ENCODE measurements around the gene TLK1. TPM values are rescaled to one million over a fixed set of nuclear protein-coding genes. Genes with fewer than 3 reads are reported as not detected.

Gene TLK1
- total RNA-seq, 1 donor from 2014 or later = 50.2 TPM

DNA sequence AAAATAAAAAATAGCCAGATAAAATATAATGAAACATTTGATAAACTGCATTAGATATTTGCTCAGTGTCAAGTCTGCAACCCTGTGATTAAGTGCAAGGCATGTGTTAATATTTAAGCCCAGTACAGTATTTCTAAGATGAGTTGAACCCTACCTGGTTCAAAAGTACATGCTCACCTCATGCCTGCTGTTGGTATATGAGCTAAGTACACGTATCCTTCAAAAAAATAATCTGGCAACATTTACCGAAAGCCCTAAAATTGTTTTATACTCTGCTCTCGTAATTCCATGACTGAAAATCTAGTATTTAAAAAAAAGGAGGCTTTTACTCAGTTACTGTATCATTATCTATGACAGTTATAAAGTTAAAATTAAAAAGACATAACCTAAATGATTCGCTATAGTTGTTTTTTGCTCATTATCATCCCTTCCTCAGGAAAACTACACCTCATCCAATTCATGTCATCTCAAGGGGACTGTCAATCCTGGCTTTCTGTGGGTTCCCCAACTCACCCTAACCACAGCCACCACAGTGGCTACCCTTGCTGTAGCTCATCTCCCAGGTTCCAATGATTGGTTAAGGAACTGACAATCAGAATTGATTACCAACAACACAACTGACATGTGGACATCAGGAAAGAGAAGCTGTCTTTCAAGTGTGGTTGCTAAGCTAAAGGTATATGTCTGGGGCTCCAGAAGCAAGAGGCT is 10.6 kb downstream of the TLK1 start:
- H3K4me2 ChIP-seq (ENCODE audit: low read length) = no peak overlapping the region
- peaks cover 25% of the 10 kb centered on the region for H3K4me1 Mint-ChIP-seq (ENCODE audit: low read depth, unreplicated experiment)
- H3K27ac ChIP-seq (ENCODE audit: low read depth, low read length) = no peak overlapping the region
- no peaks in the 10 kb centered on the region for H3K36me3 Mint-ChIP-seq (ENCODE audit: low read depth, unreplicated experiment)
- FAIRE-seq (no peak), DNase-seq (ENCODE audit: low read depth) (no peak)
- peaks cover 98% of the 10 kb centered on the region for H3K79me2 ChIP-seq (ENCODE audit: insufficient read depth, low read length)
- H4K20me1 ChIP-seq (ENCODE audit: insufficient read depth, low read length) = peaks cover 89% of the 10 kb centered on the region
- no peaks in the 10 kb centered on the region for H3K9me3 ChIP-seq (ENCODE audit: insufficient read depth, low read depth, low read length)
- TF ChIP-seq EZH2 (IDR thresholded peaks at IDR 0.05; ENCODE audit: insufficient read depth, low read length) (no peak), CTCF (IDR thresholded peaks at IDR 0.05; ENCODE audit: insufficient read depth, low read depth, low read length) (no peak)
- H2AFZ ChIP-seq (ENCODE audit: low read depth, low read length) = no peak overlapping the region
- H3K9me3 Mint-ChIP-seq (ENCODE audit: unreplicated experiment) = no peaks in the 10 kb centered on the region
- no peak overlapping the region for H3K4me3 Mint-ChIP-seq (ENCODE audit: unreplicated experiment)
- H3K9ac ChIP-seq (ENCODE audit: low read length) = no peak overlapping the region
- H3K27ac Mint-ChIP-seq (ENCODE audit: unreplicated experiment) = no peak overlapping the region
- no peaks in the 10 kb centered on the region for H3K27me3 Mint-ChIP-seq (ENCODE audit: low read depth, unreplicated experiment)
- no peaks in the 10 kb centered on the region for H3K4me1 ChIP-seq (ENCODE audit: insufficient read depth, low read length)
- no peak overlapping the region for H3K4me3 ChIP-seq (ENCODE audit: insufficient read depth, low read depth, low read length)
- H3K36me3 ChIP-seq (ENCODE audit: insufficient read depth, low read length) = no peaks in the 10 kb centered on the region
- no peaks in the 10 kb centered on the region for H3K27me3 ChIP-seq (ENCODE audit: insufficient read depth, low read length)

DNA sequence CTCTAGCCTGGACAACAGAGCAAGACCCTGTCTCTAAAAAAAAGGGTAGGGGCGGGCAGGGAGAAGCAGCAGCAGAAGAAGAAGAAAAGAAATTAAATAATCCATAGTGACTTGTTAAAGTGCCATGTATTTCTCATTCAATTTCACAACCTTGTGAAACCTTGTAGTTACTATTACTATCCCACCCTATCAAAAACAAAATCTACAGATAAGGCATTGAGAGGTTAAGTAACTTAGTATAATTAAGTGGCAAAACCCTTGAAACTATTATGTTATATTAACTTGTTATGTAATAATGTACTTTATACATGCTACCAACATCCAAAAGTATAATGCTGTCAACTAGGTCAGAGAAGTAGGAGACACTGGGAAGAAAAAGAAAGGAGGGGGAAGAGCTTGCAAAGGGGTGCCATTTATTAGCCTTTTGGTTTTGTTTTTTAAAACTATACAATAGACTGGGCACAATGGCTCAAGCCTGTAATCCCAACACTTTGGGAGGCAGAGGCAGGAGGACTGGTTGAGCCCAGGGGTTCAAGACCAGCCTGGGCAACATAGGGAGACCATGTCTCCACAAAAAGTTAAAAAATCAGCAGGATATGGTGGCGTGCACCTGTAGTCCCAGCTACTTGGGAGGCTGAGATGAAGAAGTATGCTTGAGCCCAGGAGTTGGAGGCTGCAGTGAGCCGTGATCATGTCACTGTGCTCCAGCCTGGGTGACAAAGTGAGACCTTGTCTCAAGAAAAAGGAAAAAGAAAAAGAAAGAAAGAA is 11.3 kb downstream of the TLK1 start:
- H3K4me2 ChIP-seq (ENCODE audit: low read length) = no peak overlapping the region
- H3K27ac ChIP-seq (ENCODE audit: low read depth, low read length) = no peak overlapping the region
- H3K27me3 ChIP-seq (ENCODE audit: insufficient read depth, low read length) = no peaks in the 10 kb centered on the region
- TF ChIP-seq CTCF (IDR thresholded peaks at IDR 0.05; ENCODE audit: insufficient read depth, low read depth, low read length) = no peak
- TF ChIP-seq EZH2 (IDR thresholded peaks at IDR 0.05; ENCODE audit: insufficient read depth, low read length) = no peak
- H2AFZ ChIP-seq (ENCODE audit: low read depth, low read length) = no peak overlapping the region
- no peak overlapping the region for H3K9ac ChIP-seq (ENCODE audit: low read length)
- no peak overlapping the region for H3K4me3 ChIP-seq (ENCODE audit: insufficient read depth, low read depth, low read length)
- H4K20me1 ChIP-seq (ENCODE audit: insufficient read depth, low read length) = peaks cover 91% of the 10 kb centered on the region
- no peaks in the 10 kb centered on the region for H3K36me3 ChIP-seq (ENCODE audit: insufficient read depth, low read length)
- Mint-ChIP-seq H3K27me3 (ENCODE audit: low read depth, unreplicated experiment) (no peaks in the 10 kb centered on the region), H3K4me1 (ENCODE audit: low read depth, unreplicated experiment) (peaks cover 23% of the 10 kb centered on the region), H3K27ac (ENCODE audit: unreplicated experiment) (no peak overlapping the region), H3K9me3 (ENCODE audit: unreplicated experiment) (no peaks in the 10 kb centered on the region), H3K4me3 (ENCODE audit: unreplicated experiment) (no peak overlapping the region), H3K36me3 (ENCODE audit: low read depth, unreplicated experiment) (no peaks in the 10 kb centered on the region)
- H3K4me1 ChIP-seq (ENCODE audit: insufficient read depth, low read length) = no peaks in the 10 kb centered on the region
- DNase-seq (ENCODE audit: low read depth) (no peak), FAIRE-seq (no peak)
- H3K79me2 ChIP-seq (ENCODE audit: insufficient read depth, low read length) = peaks cover 98% of the 10 kb centered on the region
- H3K9me3 ChIP-seq (ENCODE audit: insufficient read depth, low read depth, low read length) = no peaks in the 10 kb centered on the region

DNA sequence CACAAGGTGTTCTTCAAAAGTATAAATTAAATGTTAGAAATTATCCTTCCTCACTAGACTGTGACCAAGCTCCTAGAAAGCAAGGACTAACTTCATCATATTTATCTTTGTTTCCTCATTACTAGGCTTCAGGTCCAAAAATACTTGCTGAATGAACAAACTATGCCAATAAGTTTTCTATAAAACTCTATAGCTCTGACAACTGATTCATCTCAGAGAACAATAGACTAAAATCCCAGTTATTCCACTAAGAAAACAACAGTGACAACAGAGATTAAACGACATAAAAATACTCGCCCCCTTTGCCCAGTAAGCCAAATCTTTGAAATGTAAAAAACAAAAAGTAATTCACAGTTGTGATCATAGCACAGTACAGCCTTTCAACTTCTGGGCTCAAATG is 13.6 kb downstream of the TLK1 start:
- Histone ChIP-seq H2AFZ (ENCODE audit: low read depth, low read length) (no peak overlapping the region), H3K79me2 (ENCODE audit: insufficient read depth, low read length) (peaks cover 98% of the 10 kb centered on the region), H3K4me2 (ENCODE audit: low read length) (no peak overlapping the region), H4K20me1 (ENCODE audit: insufficient read depth, low read length) (peaks cover 92% of the 10 kb centered on the region), H3K4me1 (ENCODE audit: insufficient read depth, low read length) (no peaks in the 10 kb centered on the region), H3K27me3 (ENCODE audit: insufficient read depth, low read length) (no peaks in the 10 kb centered on the region), H3K9ac (ENCODE audit: low read length) (no peak overlapping the region), H3K27ac (ENCODE audit: low read depth, low read length) (no peak overlapping the region), H3K4me3 (ENCODE audit: insufficient read depth, low read depth, low read length) (no peak overlapping the region), H3K9me3 (ENCODE audit: insufficient read depth, low read depth, low read length) (no peaks in the 10 kb centered on the region), H3K36me3 (ENCODE audit: insufficient read depth, low read length) (no peaks in the 10 kb centered on the region)
- Mint-ChIP-seq H3K4me1 (ENCODE audit: low read depth, unreplicated experiment) (peaks cover 18% of the 10 kb centered on the region), H3K4me3 (ENCODE audit: unreplicated experiment) (no peak overlapping the region), H3K27ac (ENCODE audit: unreplicated experiment) (peak overlapping the region; percentile 41), H3K36me3 (ENCODE audit: low read depth, unreplicated experiment) (no peaks in the 10 kb centered on the region), H3K9me3 (ENCODE audit: unreplicated experiment) (no peaks in the 10 kb centered on the region), H3K27me3 (ENCODE audit: low read depth, unreplicated experiment) (no peaks in the 10 kb centered on the region)
- TF ChIP-seq CTCF (IDR thresholded peaks at IDR 0.05; ENCODE audit: insufficient read depth, low read depth, low read length) (no peak), EZH2 (IDR thresholded peaks at IDR 0.05; ENCODE audit: insufficient read depth, low read length) (no peak)
- FAIRE-seq (no peak), DNase-seq (ENCODE audit: low read depth) (no peak)

Data from astrocyte (in vitro differentiated cells and primary cell).